Fibroblast of pulmonary artery (primary cell): ENCODE measurements around the gene SAMD4A.

ENCODE experiments used
- DNase-seq: peaks from one replicate; pipeline ENCODE4 v3.0.0-alpha.2; 2010; ENCODE audit warnings: low read depth
- H3K4me3 ChIP-seq: replicated peaks from 2 replicates; pipeline ENCODE4 v1.5.1; 2011; ENCODE audit warnings: low read depth, mild to moderate bottlenecking, control low read depth, low read length, moderate library complexity
- CTCF ChIP-seq: IDR thresholded peaks from 2 replicates; pipeline ENCODE4 v1.5.1; 2011; ENCODE audit warnings: mild to moderate bottlenecking, control low read depth, low read length, inconsistent platforms; ENCODE audit errors: missing control alignments

Gene SAMD4A

GRCh38 chr14:54823757-54824549 lies 257.0 kb downstream of the SAMD4A start:
- no peak for TF ChIP-seq CTCF
- no peak overlapping the region for H3K4me3 ChIP-seq
- no peak for DNase-seq

DNA sequence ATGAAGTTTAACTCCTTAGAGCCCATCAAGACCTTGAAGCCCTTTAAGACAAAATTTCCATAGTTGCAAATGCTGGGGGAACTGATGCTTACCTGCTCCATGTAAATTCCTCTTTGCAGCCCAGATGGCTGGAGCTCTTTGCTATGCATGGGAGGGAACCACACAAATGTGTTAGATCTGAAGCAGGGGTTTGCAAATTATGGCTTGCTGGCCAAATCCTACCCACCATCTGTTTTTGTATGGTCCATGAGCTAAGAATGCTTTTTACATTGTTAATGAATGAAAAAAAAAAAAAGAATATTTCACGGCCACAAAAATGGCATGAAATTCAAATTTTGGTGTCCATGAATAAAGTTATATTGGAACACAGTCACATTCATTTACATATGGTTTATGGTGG lies 261.1 kb downstream of the SAMD4A start:
- no peak overlapping the region for H3K4me3 ChIP-seq
- DNase-seq, result no peak
- TF ChIP-seq CTCF, result no peak

GRCh38 chr14:54829486-54830224 lies 262.7 kb downstream of the SAMD4A start:
- no peak for DNase-seq
- no peak overlapping the region for H3K4me3 ChIP-seq
- TF ChIP-seq CTCF, result no peak

GRCh38 chr14:54830650-54831049 lies 263.7 kb downstream of the SAMD4A start:
- H3K4me3 ChIP-seq, result no peak overlapping the region
- TF ChIP-seq CTCF, result no peak
- DNase-seq, result no peak

- DNase-seq, result no peak
- TF ChIP-seq CTCF, result no peak
- H3K4me3 ChIP-seq, result no peak overlapping the region
Measured at GRCh38 chr14:54834081-54834480, 267.2 kb downstream of the SAMD4A start.

- no peak overlapping the region for H3K4me3 ChIP-seq
- TF ChIP-seq CTCF, result no peak
- no peak for DNase-seq
Measured at GRCh38 chr14:54834727-54835126, 267.8 kb downstream of the SAMD4A start.
